ENCODE measurements around the gene TMEM203. TPM values are rescaled to one million over a fixed set of nuclear protein-coding genes. Genes with fewer than 3 reads are reported as not detected.

Gene TMEM203
- polyA plus RNA-seq, 1 donor (not counting 4 experiments of a cell fraction or from before 2014, with no cell fraction given): 29.2 TPM

- no peak for DNase-seq (ENCODE audit: low read depth, low spot score)
- H3K36me3 ChIP-seq (ENCODE audit: control insufficient read depth in 2 of 2, extremely low read depth in 1 of 2, insufficient read depth in 2 of 2, low read length in 2 of 2): no peaks in the 10 kb centered on the region
- H3K27me3 ChIP-seq (ENCODE audit: control insufficient read depth, extremely low read depth, insufficient read depth, low read length): peaks cover 3% of the 10 kb centered on the region
- H3K27ac ChIP-seq (ENCODE audit: control insufficient read depth, insufficient read depth, low read length): peak overlapping the region; percentile 25
- no peak overlapping the region for H3K4me3 ChIP-seq (ENCODE audit: control insufficient read depth in 2 of 3, extremely low read depth in 1 of 3, insufficient read depth in 2 of 3, low read depth in 1 of 3, low read length in 3 of 3)
- H3K9me3 ChIP-seq (ENCODE audit: control insufficient read depth, low read depth, low read length): no peaks in the 10 kb centered on the region
- no peaks in the 10 kb centered on the region for H3K79me2 ChIP-seq (ENCODE audit: control insufficient read depth, insufficient read depth, low read length)
- dilution Hi-C loops (cut with MboI; ENCODE audit: extremely low pct_ligation_motif_present, low sequenced_read_pairs): no loop called here
- H3K4me1 ChIP-seq (ENCODE audit: control insufficient read depth, extremely low read depth, insufficient read depth, low read length): peaks cover 40% of the 10 kb centered on the region
- H3K9ac ChIP-seq (ENCODE audit: control insufficient read depth, extremely low read depth, insufficient read depth, low read length): peak overlapping the region; percentile 41
- H3K4me2 ChIP-seq (ENCODE audit: control insufficient read depth, extremely low read depth, insufficient read depth, low read depth, low read length): peak overlapping the region; percentile 69
- no peaks in the 10 kb centered on the region for H3K9me1 ChIP-seq (ENCODE audit: control insufficient read depth, extremely low read depth, insufficient read depth, low read length)
- H4K20me1 ChIP-seq (ENCODE audit: control insufficient read depth, extremely low read depth, insufficient read depth, low read length): no peaks in the 10 kb centered on the region
- FAIRE-seq: peak; percentile 61
- TF ChIP-seq EZH2 (IDR thresholded peaks at IDR 0.05; ENCODE audit: low read length) (no peak), CTCF (optimal IDR thresholded peaks at IDR 0.05 in 1 of 3, IDR thresholded peaks at IDR 0.05 in 1 of 3, conservative IDR thresholded peaks at IDR 0.05 in 1 of 3; ENCODE audit: extremely low read depth in 1 of 3, insufficient read depth in 2 of 3, low read length in 3 of 3) (no peak)
- H2AFZ ChIP-seq (ENCODE audit: control insufficient read depth, low read length): peak overlapping the region; percentile 80
Observed at GRCh38 chr9:137226338-137227053, 21.0 kb upstream of the TMEM203 start.

- H3K27me3 ChIP-seq (ENCODE audit: control insufficient read depth, extremely low read depth, insufficient read depth, low read length): peaks cover 3% of the 10 kb centered on the region
- H3K27ac ChIP-seq (ENCODE audit: control insufficient read depth, insufficient read depth, low read length): peak overlapping the region; percentile 25
- no peaks in the 10 kb centered on the region for H3K9me3 ChIP-seq (ENCODE audit: control insufficient read depth, low read depth, low read length)
- TF ChIP-seq EZH2 (IDR thresholded peaks at IDR 0.05; ENCODE audit: low read length): no peak
- TF ChIP-seq CTCF (optimal IDR thresholded peaks at IDR 0.05 in 1 of 3, IDR thresholded peaks at IDR 0.05 in 1 of 3, conservative IDR thresholded peaks at IDR 0.05 in 1 of 3; ENCODE audit: extremely low read depth in 1 of 3, insufficient read depth in 2 of 3, low read length in 3 of 3): no peak
- no peaks in the 10 kb centered on the region for H3K79me2 ChIP-seq (ENCODE audit: control insufficient read depth, insufficient read depth, low read length)
- H3K4me3 ChIP-seq (ENCODE audit: control insufficient read depth in 2 of 3, extremely low read depth in 1 of 3, insufficient read depth in 2 of 3, low read depth in 1 of 3, low read length in 3 of 3): no peak overlapping the region
- peaks cover 40% of the 10 kb centered on the region for H3K4me1 ChIP-seq (ENCODE audit: control insufficient read depth, extremely low read depth, insufficient read depth, low read length)
- no peaks in the 10 kb centered on the region for H3K36me3 ChIP-seq (ENCODE audit: control insufficient read depth in 2 of 2, extremely low read depth in 1 of 2, insufficient read depth in 2 of 2, low read length in 2 of 2)
- no peaks in the 10 kb centered on the region for H3K9me1 ChIP-seq (ENCODE audit: control insufficient read depth, extremely low read depth, insufficient read depth, low read length)
- no peak overlapping the region for H3K9ac ChIP-seq (ENCODE audit: control insufficient read depth, extremely low read depth, insufficient read depth, low read length)
- dilution Hi-C loops (cut with MboI; ENCODE audit: extremely low pct_ligation_motif_present, low sequenced_read_pairs): no loop called here
- DNase-seq (ENCODE audit: low read depth, low spot score): no peak
- no peak overlapping the region for H2AFZ ChIP-seq (ENCODE audit: control insufficient read depth, low read length)
- no peaks in the 10 kb centered on the region for H4K20me1 ChIP-seq (ENCODE audit: control insufficient read depth, extremely low read depth, insufficient read depth, low read length)
- H3K4me2 ChIP-seq (ENCODE audit: control insufficient read depth, extremely low read depth, insufficient read depth, low read depth, low read length): peak overlapping the region; percentile 69
- FAIRE-seq: no peak
Observed at GRCh38 chr9:137225699-137226331, 20.4 kb upstream of the TMEM203 start.

Measured in keratinocyte (primary cell).